GM19351 (cell line): ENCODE data around the gene RAPGEF1.
A peak's percentile ranks its signal among the peaks of the same experiment; 100 is the strongest.
"Not testable (repeated sequence)": the region's sequence is repeated elsewhere in the genome, so short reads cannot be mapped to it uniquely, and the experiment has no call there.

ENCODE experiments used
- ATAC-seq: cut with Tn5 transposase; IDR thresholded peaks from one replicate; pipeline ENCODE4 v1.9.1; 2021; ENCODE audit warnings: mild to moderate bottlenecking, moderate library complexity; ENCODE audit not compliant: unreplicated experiment

RAPGEF1 gene

DNA sequence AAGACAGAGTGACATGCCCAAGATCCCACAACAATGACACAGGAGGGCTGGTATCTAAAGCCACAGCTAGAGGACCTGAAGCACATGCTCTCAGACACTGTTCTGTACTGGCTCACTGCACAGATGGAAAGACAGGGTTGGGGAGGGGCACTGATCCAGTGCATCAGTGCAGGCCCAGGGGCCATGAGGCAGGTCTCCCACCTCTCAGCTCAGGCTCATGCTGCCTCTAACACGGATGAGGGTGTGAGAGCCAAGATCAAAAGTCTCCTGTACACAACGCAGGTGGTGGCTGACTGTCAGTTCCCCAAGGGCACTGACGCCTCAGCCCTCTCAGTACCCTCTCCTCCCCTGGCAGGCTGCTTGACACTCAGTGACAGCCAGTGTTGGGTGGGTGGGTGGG is 10.9 kb downstream of the RAPGEF1 start:
- ATAC-seq, result no peak

DNA sequence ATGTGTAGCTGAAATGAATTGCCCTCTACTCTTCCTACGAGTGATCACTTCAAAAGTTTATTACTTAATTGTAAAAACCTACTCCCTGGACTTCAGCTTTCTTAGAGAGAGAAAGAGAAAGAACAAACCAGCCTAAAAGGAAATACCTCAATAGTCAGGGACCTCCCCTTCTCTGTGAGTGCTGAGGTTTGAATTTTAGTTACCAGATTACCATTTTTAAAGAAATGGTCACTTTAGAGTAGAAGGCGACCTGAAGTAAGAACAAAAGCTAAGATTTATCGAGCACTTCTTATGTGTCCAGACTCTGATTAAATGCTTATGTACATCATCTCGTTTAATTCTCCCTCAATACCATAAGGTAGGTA is 11.3 kb downstream of the RAPGEF1 start:
- ATAC-seq, result no peak

DNA sequence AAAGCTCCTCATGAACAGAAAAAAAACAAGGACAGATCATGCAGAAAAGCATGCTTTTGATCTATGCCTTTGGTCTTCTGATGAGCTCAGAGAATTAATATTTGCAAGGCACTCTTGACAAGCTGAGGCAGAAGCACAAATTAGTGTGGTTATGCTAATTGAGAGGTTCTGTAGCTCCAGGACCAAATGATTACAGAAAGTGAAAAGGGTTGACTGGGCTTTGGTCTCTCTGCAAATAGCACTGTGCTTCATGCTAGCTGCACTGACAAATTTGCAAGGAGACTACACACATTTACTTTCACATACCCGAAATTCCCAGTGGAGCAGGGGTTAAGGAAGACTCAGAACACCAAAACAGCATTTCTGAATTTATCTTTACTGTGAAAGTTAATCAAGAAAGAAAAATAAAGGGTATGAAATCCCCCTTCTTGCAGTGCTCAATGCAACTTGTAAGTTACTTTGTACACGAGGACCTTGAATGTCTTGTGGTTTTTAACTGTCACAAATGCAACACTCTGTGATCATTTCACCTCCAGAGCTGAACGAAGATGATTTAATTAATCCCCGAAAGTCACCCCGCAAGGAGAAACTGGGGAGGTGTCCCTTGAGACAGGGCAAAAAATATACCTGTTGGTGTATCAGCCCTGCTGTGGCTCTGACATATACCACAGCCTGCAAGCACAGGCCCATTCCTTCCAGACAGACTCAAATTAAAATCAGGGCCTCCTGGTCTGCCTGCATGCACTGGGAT is 11.9 kb downstream of the RAPGEF1 start:
- peak; percentile 34 for ATAC-seq

DNA sequence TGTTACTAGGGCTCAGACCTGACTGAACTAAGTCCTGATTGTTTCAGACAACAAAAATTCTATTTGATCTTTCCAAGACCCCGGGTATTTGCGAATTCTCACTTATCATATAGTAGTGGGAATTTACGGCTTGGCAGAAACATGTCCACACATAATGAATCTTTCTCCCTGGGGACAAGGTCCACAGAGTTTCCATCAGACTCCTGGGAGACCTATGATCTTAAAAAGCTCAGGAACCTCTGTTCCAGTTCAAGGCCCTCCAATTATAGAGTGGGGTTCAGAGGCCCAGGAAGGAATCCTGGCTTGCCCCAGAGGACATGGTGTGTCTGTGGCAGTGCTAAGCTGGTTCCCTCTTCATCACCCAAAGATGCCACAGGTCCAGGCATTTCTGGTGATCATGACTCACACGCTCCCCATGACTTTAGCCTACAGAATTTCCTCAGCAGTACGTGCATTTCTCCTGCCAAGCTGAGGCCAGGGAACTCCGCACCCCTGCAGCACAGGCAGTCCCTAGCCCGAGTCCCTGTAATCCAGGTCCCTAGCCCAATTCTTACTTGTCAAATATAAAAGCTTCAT is 12.6 kb downstream of the RAPGEF1 start:
- no peak for ATAC-seq

DNA sequence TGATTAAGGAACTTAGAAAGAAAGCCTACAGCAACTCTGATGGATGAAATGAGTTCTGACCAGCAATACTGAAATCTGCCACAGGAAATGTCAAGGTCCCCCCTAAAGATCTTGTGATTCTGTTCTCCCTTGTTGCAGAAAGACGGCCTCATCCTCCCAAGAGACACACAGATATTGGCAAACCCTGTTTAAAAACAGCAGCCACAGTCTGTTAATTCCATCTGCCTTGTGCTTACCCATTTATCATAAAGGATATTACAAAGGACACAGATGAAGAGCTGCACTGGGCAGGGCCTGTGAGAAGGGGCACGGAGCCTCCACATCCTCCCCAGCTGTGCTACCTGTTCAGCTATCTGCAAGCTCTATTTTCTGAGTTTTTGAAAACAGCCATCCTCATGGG is 15.2 kb downstream of the RAPGEF1 start:
- no peak for ATAC-seq

DNA sequence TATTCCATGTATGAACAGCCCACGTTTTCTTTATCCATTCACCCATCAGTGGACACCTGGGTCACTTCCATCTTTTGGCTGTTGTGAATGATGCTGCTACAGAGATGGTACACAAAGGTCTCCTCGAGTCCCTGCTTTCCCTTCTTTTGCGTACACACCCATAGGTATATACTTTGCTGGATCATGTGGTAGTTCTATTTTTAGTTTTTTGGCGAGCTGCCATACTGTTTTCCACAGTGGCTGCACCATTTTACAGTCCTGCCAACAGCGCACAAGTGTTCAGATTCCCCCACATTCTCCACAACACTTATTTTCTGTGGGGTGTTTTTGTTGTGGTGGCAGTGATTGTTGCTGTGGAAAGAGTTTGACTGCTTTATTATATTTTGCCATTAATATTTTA is 16.2 kb downstream of the RAPGEF1 start:
- no peak for ATAC-seq

DNA sequence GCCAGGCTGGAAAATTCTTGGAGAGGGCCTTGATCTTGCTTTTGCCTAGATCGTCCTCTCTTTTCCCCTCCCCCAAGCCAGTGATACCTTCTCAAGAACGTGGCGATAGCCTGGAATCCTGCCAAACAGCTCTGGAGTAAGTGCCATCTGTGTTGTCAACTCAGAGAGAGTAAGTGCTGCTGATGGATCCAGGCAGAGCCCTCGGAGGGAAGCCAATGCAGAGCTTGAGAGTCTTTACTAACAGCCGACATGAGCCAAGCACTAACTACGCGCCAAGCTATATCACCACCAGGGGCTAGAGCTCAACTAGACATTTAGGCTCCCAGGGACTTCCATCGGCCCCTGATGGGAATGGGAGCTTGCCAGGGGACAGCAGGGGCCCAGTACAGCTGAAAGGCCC is 17.6 kb downstream of the RAPGEF1 start:
- no peak for ATAC-seq

DNA sequence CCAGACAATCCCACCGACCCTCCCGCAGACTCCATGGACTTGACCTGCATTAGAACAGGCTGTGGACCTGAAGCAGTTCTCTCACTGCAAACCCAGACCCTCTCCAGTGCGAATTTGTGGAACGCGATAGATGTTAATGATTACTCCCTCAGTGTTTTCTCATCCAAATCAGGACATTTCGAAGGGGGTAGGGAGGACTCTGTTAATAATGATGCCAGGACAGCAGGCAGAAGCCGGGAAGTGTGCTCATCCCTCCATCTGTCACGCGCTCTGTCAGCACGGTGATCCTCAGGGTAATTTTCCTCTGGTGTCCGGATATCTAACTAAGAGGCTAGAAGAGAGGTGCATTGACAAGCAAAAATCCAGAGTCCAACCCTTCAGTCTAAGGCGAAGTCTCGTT is 18.8 kb downstream of the RAPGEF1 start:
- no peak for ATAC-seq

DNA sequence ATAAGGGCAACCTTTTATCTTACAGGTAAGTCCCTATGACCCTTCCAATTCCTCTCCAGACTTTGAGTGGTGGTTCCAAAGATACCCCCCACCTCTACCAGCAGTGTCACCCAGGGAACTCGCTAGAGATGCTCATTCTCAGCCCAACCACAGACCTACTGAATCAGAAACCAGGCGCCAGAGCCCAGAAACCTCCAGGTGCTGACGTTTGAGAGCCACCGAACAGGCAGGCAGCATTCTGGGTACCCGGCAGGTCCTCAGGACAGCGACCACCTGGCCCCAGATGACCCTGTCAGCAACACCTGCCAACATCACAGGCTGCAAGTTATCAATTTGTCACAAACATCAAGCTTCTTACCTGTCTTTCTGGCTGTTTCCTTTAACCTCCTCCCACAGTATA is 19.5 kb downstream of the RAPGEF1 start:
- ATAC-seq, result peak; percentile 52

DNA sequence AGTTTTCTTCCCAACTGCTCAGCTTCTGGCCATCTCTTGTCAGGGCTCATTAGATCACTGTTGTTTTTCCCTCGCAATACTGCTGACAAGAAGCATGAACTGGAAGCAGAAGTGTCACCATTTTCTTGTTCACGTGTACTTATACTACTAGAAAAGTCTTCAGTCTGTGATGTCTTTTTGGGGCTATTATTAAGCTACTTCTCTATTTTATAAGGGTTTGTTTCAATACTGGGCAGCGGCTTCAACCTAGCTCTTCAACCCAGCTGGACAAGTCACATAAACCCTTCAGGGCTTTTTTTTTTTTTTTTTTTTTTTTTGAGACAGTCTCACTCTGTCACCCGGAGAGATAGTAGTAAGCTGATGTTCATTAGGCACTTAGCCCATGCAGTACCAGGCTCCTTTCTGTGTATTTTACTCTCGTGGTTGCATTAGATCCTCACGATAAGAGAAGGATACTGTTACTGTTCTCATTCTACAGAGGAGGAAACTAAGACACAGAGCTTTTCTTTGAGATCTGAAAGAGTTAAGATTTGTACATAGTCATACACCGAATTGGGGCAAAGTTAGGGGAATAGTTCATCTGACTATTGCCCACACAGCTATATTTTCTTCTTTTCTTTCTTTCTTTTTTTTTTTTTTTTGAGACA is 20.5 kb downstream of the RAPGEF1 start:
- ATAC-seq, result peak; percentile 35

DNA sequence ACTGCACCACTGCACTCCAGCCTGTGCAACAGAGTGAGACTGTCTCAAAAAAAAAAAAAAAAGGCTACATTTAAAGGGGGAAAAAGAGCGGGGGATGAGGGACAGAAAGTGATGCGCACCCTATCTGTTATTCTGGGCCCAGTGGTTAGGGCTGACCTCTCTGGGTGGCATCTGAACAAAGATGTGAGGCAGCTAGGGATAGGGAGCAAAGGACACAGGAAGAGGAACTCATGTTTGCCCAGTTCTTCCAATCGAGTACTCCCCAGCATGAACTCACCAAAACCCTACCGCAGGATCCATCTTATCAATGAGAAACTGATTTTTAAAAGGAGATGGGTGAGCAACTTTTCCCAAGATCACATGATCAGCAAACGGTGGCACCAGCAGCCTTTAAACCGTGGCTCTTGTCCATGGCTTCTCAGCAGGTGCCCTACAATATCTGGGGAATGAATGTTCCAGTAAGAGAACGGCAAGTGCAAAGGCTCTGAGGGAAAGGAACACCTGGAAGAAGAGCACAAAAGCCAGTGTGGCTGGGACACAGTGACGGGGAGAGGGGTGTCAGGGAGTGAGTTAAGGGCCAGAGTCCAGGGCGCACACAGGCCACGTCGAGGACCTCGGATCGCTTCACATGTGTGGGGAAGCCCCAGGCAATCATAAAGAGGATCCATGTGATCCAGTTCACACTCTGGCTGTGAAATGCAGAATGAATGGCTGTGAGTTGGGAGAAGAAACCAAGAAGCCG is 22.0 kb downstream of the RAPGEF1 start:
- no peak for ATAC-seq

DNA sequence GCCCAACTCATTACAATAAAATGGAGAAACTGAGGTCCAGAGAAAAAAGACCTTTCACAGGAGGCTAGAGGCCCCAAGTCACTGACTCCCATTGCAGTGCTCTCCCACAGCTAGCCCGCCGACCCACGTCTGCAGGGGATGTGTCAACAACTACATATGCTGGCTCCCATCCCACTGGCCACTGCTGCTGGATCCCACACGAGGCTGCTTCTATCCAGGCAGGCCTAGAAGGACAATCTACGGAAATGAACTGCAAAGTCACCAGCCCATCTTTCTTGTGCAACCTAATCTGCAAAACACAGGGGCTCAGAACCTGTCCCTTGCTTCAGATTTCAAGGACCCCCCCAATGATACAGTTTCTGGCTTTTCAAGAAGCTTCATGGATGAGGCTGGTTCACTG is 24.0 kb downstream of the RAPGEF1 start:
- no peak for ATAC-seq

DNA sequence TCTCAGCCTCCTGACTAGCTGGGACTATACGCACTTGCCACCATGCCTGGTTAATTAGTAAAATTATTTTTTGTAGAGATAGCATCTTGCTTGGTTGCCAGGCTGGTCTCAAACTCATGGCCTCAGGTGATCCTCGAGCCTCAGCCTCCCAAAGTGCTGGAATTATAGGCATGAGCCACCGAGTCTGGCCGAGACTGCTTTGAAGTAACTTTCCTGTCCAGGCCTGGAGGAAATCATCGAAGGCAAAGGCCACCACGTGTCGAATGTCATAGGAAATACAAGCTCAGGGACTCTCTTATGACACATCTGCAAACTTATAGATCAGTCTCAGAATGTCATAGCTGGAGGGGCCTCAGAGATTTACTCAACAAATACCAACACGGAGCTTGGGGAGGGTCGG is 25.1 kb downstream of the RAPGEF1 start:
- no peak for ATAC-seq

DNA sequence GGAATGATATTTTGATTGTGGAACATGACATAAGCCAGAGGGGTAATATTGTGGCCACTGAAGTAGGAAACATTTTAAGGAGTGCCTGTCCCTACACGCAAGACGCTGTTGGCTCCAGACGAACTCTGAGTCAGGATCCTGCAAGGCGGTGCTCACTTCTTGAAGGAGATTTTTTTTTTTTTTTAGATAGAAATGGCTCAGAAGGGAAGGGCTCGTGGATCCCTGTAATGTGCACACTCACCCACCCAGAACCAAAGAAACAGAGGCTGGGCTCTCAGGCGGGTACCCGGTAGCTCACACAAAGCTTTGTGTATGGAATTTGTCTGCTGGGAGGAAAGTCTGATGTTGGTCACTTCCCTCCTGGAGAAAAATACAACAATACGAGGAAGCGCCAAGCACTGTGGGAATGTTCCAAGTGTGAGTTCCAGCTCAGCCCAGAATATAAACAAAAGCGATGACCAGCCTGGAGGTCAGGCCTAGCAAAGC is 25.7 kb downstream of the RAPGEF1 start:
- ATAC-seq, result no peak

DNA sequence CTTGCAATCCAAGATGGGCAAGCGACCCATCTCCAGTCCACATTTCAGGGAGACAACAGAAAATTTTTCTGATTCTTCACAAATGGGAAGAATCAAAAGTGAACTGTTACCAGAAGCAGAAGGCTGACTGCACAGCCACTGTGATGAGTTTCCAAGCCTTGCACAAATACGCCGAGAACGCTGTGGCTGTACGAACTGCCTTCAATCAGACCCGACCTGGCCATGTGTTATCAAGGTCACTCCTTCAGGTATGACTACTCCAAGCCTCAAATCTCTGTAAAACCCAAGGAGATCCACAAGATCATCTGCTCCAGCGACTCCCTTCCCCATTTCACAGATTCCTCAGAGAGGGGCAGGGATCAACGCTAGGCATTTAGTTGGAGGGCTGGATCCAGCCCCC is 26.9 kb downstream of the RAPGEF1 start:
- no peak for ATAC-seq

DNA sequence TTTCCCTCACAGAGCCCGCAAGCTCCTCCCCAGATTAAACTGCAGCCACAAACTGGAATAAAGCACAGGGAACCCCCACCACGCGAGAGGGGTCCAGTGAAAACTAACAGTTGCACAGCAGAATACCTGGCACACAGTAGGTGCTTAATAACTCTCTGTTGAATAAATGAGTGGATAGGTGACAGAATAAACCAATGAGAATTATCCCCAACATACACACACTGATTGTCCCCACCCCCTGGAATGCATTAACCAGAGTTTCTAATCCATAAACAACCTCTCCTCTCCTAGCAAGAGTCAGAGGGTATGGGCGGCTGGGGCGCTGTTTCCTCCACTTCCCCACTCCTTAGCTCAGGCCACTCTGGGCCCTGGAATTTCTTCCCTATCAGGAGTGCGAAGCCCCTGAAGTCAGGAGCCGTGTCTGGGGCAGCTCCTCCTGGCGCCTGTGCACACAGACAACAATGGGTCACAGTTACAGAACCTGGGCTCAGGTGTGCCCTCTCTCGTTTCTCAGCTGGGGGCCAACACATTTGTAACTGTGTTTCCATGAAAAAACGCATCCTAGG is 27.6 kb downstream of the RAPGEF1 start:
- no peak for ATAC-seq

DNA sequence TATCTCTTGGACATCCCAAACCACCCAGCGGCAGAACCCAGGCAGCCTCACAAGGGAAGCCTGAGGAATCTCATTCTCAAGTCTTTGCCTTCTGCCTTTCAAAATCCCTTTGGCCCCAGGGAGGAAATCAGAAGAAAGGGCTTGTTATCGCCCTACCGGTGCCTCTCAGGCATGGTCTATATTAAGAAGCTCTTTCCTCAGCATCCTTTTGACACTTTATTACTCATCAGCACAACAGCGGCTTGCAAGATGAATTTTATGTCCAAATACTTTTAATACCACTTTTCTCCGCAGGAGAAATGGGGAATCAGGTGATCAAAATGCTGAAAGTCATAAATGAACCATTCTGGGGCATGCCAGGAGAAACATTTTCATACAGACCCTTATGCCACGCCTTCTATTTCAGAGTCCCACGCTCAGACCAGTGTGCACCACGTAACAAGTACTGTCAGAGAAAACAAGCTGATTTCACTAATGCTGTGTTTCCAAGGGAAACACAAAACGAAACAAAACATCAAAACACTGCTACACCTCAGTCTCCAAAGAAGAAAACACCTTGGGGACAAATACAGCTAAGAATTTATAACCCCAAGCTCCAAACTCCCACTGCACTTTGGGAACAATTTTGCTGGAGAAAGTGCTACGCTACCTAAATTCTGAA is 30.0 kb downstream of the RAPGEF1 start:
- ATAC-seq, result peak; percentile 66

DNA sequence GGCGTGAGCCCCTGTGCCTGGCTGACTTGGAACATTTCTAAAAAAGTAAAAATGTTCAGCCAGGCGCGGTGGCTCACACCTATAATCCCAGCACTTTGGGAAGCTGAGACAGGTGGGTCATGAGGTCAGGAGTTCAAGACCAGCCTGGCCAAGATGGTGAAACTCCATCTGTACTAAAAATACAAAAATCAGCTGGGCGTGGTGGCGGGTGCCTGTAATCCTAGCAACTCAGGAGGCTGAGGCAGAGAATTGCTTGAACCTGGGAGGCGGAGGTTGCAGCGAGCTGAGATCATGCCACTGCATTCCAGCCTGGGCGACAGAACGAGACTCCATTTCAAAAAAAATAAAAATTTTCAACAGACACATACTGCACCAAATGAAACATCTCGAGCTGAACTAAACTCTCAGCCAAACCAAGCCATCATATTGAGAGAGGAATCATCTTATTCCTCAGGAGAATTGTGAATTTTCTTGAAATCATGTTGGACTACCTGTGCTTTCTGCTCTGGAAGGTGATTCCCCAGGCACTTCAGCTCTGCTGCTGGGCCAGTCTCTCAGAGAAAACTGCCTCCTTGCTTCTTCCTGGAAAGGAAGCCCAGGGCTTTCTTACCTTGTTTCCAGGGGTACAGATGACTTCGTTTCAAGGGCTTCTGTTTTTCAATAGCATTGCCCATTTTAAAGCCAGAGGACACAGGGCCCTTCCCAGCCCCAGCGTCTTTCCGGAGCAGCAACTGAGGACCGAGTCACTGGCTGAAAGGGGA is 30.7 kb downstream of the RAPGEF1 start:
- ATAC-seq, result not testable (repeated sequence)

DNA sequence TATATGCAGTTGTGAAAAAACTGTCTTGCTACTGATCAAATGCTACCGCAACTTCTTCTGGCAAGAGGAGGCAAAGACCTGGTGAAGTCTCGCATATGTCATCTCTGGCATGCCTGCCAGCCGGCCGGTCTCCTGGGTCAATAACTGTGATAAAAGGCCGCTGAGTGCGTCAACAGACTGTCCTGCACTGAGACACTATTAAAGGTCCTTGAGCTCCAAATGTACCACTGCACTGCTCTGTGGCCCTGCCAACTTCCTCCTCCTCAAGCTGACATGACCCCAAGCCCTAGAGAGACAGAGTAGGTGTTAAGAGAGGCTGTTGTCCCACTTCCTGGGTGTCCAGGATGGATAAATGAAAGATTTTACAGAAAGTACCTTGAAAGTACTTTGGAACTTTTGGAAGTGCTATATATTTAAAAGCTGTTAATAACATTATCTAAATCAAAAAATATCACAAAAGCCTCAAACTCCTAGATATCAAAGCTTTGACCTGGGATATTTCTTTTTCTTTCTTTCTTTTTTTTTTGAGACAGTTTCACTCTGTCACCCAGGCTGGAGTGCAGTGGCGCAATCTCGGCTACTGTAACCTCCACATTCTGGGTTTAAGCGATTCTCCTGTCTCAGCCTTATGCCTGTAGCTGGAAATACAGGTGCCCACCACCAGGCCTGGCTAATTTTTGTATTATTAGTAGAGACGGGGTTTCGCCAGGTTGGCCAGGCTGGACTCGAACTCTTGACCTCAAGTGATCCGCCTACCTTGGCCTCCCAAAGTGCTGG is 31.5 kb downstream of the RAPGEF1 start:
- no peak for ATAC-seq
